ENCODE data around the gene CASQ2. TPM values are rescaled to one million over a fixed set of nuclear protein-coding genes. Genes with fewer than 3 reads are reported as not detected.
A peak's percentile ranks its signal among the peaks of the same experiment; 100 is the strongest.

CASQ2 gene
- total and polyA plus RNA-seq, 8 donors = 0.32 to 4.8 (median 0.65) TPM

- TF ChIP-seq CTCF (IDR thresholded peaks at IDR 0.05) = peak; percentile 68 to 77
- DNase-seq (peak in 2 of 4 donors; percentile 37 to 71), ATAC-seq (peak; percentile 77)
- intact Hi-C loops (cut with DNase I) = loop anchor here in 1 of 2 donors (5.0 kb wide), 1 partner anchor 175 kb away; no protein-coding TSS in a partner anchor
- H3K27me3 ChIP-seq = no peaks in the 10 kb centered on the region
- H3K4me1 ChIP-seq = peaks cover 3 to 25% of the 10 kb centered on the region in 2 donors
- no peaks in the 10 kb centered on the region for H3K36me3 ChIP-seq
- H3K9me3 ChIP-seq = no peaks in the 10 kb centered on the region
- no peak overlapping the region for H3K27ac ChIP-seq
- no peak overlapping the region for H3K4me3 ChIP-seq
These were observed 39.2 kb upstream of the CASQ2 start for GRCh38 chr1:115807723-115808122.

DNA sequence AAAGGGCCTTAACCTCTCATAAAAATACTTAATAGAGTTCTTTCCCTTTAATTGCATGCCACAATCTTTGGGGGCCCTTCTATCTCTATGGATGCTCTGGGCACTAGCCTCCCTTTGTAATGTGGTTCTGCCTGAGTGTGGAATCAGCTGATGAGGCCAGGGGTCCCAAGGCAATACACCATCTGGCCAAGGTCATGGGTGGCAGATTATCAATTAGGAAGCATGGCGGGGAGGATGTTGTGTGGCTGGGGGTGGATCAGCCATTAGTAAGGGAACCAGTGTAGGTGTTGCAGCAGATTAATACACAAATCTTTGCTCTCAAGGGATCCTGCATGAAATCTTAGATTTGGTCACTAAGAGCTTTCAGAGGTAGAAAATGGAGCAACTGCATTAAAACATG, 37.1 kb upstream of the CASQ2 start:
- Histone ChIP-seq H3K9me3 (no peaks in the 10 kb centered on the region), H3K27me3 (no peaks in the 10 kb centered on the region), H3K4me3 (no peak overlapping the region), H3K27ac (no peak overlapping the region), H3K36me3 (no peaks in the 10 kb centered on the region), H3K4me1 (peaks cover 0 to 25% of the 10 kb centered on the region in 2 donors)
- no peak for TF ChIP-seq CTCF (IDR thresholded peaks at IDR 0.05)
- ATAC-seq = no peak
- intact Hi-C loops (cut with DNase I) = loop anchor here in 1 of 2 donors (5.0 kb wide), 1 partner anchor 177 kb away; no protein-coding TSS in a partner anchor
- DNase-seq = no peak

DNA sequence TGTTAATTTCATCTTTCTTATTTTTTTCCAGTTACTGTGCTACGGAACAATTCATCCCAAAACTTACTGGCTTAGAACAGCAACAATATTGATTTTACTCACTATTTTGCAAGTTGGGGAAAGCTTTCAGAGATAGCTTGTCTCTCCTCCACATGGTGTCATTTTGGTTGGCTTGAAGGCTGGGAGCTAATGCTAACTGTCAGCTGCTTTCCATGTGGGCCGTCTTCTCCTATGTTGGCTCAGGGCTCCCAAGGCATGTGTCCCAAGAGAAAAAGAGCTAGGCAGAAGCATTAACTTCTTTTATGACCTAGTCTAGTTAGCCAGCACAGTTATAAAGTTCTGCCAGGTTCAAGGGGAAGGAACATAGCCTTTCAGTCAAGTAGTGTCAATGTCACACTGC, 33.9 kb upstream of the CASQ2 start:
- TF ChIP-seq CTCF (IDR thresholded peaks at IDR 0.05) = no peak
- no peak for DNase-seq
- intact Hi-C loops (cut with DNase I) = no loop called here
- Histone ChIP-seq H3K4me1 (no peaks in the 10 kb centered on the region), H3K27ac (no peak overlapping the region), H3K27me3 (no peaks in the 10 kb centered on the region), H3K9me3 (no peaks in the 10 kb centered on the region), H3K36me3 (no peaks in the 10 kb centered on the region), H3K4me3 (no peak overlapping the region)
- no peak for ATAC-seq

GRCh38 chr1:115797486-115797885, 29.0 kb upstream of the CASQ2 start:
- Histone ChIP-seq H3K4me1 (no peaks in the 10 kb centered on the region), H3K27me3 (peaks cover 0 to 22% of the 10 kb centered on the region in 2 donors), H3K36me3 (no peaks in the 10 kb centered on the region), H3K4me3 (no peak overlapping the region), H3K9me3 (no peaks in the 10 kb centered on the region), H3K27ac (no peak overlapping the region)
- no peak for ATAC-seq
- intact Hi-C loops (cut with DNase I) = no loop called here
- TF ChIP-seq CTCF (IDR thresholded peaks at IDR 0.05) = no peak
- DNase-seq = no peak

- Histone ChIP-seq H3K4me3 (no peak overlapping the region), H3K9me3 (no peaks in the 10 kb centered on the region), H3K27me3 (peaks cover 0 to 22% of the 10 kb centered on the region in 2 donors), H3K4me1 (no peaks in the 10 kb centered on the region), H3K36me3 (no peaks in the 10 kb centered on the region), H3K27ac (no peak overlapping the region)
- intact Hi-C loops (cut with DNase I) = no loop called here
- TF ChIP-seq CTCF (IDR thresholded peaks at IDR 0.05) = no peak
- ATAC-seq = no peak
- DNase-seq = no peak
These were observed 28.4 kb upstream of the CASQ2 start for GRCh38 chr1:115796897-115797296.
